Measurements from ENCODE around the gene THEMIS.
"Not testable (repeated sequence)": the region's sequence is repeated elsewhere in the genome, so short reads cannot be mapped to it uniquely, and the experiment has no call there.

The THEMIS gene

DNA sequence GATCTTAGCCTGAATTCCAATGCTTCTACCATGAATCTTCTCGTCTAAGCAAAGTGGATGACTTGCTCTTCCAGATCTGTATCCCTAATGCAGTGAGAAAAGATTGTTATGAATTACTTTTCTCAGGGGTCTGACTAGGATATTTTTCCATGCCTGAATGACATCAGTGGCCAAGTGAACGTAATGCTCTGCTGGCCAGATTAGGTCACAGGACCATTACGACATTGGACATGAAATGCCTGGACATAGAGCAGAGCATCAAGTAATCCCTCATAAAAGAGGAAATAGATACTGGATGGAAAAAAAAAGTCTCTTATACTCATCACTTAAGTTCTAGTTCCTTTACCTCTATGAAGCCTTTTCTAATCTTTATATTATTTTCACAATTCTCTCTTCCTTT is 12.1 kb upstream of the THEMIS start:
- no peak for DNase-seq (ENCODE audit: low spot score)

DNA sequence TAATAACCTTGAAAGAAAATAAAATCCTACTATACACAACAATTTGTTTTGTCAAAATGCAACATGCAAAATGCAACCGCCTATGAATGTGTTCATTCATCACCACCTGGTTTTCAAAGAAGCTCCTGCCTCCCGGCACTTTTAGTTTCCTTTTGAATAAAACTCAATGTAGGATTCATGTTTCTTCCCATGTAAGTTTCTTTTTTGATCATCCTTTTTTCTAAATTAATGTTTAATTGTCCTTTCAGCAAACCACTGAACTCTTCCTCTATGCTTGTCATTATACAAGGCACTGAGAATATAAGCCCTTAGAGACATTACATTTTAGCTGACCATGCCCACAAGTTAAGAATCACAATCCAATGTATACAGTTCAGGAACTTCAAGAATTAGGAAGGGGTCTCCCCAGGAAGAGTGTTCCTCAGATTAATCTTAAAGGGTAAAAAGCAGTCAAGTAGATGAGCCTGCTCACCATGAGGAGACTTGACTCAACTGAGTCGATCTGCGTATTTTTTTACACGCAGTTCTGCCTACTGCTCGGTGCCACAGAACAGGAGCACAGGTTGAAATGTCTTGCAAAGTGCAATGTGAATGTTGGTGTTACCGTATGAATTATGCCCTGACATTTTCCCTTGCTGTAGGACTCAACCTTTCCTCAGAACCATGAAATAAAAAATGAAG is 7.2 kb upstream of the THEMIS start:
- DNase-seq (ENCODE audit: low spot score): no peak

DNA sequence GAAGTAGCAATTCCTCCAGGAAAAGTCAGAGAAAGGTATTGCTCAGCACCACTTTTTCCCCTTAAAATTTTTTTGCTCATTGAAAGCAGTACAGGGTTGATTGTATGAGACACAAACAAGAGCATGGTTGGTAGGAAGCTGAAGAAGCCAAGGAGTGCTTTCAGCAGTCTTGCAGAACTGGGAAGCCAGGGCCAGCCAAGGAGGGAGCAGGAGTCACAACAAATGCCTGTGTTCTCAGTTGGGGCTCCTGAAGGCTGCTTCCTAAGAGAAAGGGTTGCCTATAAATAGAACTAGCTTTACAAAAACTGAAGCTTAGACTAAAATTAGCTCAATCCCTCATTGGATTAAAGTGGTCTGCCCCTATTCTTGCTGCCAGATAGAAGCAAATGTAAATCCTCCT is 3.3 kb upstream of the THEMIS start:
- DNase-seq (ENCODE audit: low spot score): no peak

DNA sequence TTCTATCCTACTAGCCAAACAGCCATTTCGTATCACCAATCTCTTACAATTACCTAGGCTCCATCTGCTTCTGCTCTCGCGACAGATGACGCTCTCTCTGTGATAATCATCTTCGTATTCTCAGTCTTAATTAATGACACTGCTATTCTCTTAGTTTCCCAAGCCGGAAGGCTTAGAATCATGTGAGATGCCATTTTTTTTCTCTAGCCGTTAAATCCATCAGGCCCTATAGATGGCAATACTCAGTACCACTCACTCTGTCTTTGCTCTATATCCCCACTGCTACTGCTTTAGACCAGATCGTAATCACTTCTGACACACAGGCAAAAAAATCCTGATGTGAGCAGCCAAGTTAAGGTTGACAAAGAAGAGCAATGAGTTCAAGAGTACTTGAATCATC is 2.1 kb upstream of the THEMIS start:
- DNase-seq (ENCODE audit: low spot score): no peak

DNA sequence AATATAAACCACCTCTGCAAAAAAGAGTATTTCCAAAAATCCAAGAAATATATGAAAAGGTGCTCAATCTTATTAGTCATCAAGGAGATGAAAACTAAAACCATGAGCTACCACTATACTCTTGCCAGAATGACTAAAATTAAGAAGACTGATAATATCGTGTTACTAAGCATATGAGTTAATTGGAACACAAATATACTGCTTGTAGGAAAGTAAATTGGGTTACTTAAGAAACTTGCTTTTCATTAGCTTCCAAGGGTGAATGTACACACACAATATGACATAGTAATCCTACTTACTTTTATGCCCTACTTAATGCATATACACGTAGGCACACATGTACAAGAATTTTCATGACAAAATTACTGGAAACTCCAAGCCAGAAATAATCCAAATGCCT is 3.4 kb downstream of the THEMIS start:
- DNase-seq (ENCODE audit: low spot score): no peak

DNA sequence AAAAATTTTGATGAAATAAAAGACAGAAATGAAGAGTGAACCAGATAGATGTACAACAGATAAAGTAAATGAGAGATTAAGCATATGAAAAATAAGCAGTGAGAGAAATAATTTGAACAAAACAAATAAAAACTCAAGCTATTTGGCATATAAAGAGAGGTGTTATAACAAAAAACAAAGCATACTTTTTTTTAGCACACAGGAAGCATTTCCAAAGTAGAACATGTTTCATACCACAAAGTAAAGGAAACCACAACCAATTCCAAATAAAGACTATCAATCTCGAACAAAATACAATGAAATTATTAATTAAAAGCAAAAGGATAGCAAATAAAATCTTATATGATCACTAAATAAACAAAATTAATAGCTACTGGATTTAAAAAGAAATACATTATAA is 6.8 kb downstream of the THEMIS start:
- DNase-seq (ENCODE audit: low spot score): no peak

DNA sequence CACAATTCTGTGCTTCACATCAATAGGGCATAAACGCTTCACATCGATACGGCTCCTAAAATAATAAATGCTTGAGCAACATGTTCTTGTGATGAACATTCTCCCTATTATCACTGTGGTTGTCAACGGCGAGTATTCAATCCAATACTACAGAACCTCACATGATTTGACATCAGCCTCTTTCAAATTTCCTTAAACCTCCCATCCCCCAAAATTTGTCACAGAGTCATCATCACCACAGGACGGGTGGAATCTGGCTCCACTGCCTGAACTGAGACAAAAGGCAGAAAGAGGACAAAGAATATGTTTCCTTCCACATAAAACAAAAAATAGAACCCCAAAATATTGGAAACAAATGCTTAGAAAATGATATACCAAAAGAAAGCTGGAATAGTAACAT is 7.3 kb downstream of the THEMIS start:
- no peak for DNase-seq (ENCODE audit: low spot score)

DNA sequence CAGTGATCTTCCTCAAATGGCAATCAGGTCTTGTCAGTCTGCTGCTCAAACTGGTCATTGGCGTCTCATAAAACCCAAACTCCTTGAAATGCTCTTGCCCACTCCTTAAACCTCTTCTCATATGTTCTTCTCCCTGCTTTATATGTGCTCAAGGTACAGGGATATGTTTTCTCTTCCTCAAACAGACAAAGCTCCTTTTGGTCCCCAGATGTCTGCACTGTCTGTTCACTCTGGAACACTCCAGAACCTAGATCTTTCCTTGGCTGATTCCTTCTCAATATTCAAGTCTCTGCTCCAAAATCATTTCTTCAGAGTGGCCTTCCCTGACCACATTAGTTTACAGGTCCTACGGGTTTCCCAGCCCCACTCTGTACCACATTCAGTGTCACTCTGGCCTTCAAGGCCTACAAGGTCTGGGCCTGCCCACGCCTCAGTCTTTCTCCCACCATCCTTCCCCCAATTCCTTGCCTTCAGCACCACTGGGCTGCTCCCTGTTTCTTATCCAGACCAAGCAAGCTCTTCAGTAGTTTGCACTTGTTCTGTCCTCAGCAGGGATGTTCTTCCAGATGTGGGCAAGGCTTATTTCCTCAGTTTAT is 9.0 kb downstream of the THEMIS start:
- no peak for DNase-seq (ENCODE audit: low spot score)

DNA sequence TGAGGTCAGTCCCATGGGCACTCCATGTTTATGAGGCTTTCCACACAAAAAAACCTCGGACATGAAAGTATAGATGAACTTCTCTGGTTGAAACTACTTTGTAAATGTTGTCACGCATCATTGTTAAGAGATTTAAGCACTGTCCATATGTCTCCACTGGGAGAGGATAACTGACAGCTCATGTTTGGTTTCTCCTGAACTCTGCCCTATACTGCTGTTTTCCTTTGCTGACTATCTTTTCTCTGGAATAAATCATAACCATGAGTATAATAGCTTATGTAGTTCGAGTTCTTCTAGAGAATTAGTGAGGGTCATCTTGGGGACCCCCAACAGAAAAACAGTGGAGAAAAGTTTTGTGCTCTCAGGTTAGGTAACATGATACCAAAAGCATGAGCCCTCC is 14.3 kb downstream of the THEMIS start:
- no peak for DNase-seq (ENCODE audit: low spot score)

DNA sequence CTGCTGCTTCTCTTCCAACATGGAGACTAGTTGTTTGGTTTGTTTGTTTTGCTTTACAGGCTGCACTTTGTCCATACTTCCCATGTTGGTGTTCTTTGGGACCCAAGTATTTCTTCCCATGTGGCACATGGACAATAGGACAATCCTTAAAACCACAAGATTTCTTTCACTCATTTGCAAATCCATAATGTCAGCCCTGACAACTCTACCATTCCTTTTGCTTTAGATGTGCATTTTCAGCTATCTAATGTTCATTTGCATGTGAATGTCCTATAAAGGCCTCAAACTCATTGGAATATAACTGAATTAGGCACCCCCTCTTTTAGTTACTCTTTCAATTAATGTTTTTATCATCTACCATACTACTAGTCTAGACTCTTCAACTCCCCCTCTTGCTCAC is 16.7 kb downstream of the THEMIS start:
- DNase-seq (ENCODE audit: low spot score): no peak

DNA sequence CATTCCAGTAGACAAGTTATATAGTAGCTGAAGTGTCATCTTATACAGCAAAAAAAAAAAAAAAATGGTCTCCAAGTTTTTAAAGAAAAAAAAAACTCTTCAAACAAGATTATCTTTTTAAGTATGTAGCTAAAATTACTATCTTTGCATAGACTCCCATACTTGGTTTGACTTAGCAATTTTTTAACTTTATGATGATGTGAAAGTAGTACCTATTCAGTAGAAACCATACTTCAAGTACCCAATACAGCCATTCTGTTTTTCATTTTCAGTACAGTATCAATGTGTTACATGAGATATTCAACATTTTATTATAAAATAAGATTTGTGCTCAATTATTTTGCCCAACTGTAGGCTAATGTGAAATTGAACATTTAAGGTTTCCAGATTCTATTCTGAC is 18.9 kb downstream of the THEMIS start:
- not testable (repeated sequence) for DNase-seq (ENCODE audit: low spot score)

DNA sequence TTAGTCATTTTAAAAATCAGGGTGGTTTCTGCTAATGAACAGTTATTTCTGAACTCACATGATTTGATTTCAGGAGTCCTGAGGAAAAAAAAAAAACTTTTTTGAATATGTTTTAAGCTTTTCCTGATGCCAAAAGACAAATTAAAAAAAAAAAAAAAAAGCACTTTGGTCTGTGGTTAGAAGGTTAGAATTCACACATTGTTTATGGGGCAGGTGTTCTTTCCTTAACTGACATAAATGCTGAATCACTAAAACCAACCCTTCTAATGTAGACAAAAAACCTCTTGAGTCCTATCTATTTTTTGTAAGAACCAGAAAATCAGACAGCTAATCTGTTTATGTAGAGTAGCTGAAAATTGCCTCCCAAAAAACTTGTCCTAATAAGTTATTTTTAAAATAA is 20.4 kb downstream of the THEMIS start:
- no peak for DNase-seq (ENCODE audit: low spot score)

DNA sequence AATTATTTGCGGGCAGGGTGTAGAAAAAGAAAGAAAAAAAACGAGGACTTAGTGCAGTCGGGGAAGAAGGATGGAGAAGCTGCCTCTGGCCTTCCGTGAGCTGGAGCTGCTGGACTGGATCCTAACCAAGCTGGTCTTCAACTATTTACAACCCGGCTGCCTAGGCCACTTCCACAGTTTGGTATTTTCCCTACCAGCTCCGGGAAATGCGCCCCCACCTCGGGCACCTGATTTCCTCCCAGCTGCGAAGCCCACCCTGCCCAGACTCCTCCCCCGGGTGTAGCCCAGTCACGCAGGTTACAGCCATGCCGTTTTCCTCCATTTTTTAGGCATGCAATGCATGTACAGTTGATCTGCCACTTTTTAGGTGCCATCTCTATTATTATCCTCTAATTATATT is 21.2 kb downstream of the THEMIS start:
- DNase-seq (ENCODE audit: low spot score): no peak

DNA sequence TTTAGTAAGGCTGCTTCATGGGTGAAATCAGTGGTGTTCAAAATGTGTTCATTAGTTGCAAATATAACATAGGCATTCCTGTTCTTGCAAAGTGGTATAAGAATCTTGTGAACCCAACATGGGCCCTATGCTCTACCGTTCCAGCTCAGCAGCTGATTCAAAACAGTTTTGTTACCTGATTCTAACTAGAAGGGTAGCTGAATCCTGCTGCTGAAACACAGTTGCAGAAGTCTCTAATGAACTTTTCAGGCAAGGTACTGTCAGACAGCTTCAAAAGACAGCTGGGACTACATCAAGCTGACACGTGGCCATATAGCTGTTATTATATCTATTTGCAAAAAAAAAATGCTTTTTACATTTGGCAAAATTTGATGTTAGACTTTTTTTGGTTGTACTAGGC is 22.7 kb downstream of the THEMIS start:
- no peak for DNase-seq (ENCODE audit: low spot score)

DNA sequence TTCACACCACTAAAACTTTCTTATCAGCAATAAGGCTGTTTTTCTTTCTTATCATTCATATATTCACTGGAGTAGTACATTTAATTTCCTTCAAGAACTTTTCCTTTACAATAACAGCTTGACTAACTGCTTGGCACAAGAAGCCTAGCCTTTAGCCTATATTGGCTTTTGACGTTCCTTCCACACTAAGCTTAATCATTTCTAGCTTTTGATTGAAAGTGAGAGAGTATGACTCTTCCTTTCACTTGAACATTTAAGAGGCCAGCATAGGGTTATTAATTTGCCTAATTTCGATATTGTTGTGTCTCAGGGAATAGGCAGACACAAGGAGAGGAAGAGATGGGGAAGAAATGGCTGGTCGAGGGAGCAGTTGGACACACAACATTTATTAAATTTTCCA is 23.6 kb downstream of the THEMIS start:
- no peak for DNase-seq (ENCODE audit: low spot score)

DNA sequence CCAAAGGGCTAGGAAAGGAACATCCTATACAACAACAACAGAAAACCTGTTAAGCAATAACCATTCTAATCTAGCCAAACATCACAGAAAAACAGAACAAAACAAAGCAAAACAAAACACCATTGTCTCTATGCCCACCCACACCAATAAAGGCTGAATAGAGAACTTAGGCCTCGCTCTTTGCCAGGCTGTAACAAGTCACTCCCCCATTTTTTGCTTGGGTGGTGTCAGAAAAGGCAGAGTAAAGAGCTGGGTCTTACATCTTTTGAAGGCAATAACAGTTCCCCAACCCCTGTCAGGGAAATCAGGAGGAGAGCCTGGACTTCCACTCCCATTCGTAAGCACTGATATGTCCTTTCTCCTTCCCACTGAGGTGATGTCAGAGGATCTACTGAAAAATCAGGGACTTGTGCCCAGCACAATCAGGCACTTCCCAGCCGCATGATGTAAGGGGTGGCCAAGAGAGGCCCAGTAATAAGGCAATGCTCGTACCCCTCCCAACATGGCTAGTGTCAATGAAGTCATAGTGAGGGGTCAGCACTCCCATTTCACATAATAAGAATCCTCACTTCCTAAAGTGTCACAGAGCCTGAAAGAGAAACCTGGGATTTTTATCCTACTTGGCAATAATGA is 31.0 kb downstream of the THEMIS start:
- DNase-seq (ENCODE audit: low spot score): no peak

DNA sequence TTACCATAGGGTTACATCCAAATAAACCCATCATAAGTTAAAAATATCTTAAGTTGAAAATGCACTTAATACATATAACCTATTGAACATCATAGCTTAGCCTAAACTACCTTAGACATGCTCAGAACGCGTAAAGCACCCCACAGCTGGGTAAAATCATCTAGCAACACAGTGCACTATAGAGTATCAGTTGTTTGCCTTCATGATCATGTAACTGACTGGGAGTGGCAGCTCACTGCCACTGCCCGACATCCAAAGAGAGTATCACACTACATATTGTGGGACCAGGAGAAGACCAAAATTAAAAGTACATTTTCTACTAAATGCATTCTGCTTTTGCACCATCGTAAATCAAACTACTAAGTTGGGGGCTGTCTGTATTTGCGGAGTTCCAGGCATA is 31.7 kb downstream of the THEMIS start:
- DNase-seq (ENCODE audit: low spot score): no peak

DNA sequence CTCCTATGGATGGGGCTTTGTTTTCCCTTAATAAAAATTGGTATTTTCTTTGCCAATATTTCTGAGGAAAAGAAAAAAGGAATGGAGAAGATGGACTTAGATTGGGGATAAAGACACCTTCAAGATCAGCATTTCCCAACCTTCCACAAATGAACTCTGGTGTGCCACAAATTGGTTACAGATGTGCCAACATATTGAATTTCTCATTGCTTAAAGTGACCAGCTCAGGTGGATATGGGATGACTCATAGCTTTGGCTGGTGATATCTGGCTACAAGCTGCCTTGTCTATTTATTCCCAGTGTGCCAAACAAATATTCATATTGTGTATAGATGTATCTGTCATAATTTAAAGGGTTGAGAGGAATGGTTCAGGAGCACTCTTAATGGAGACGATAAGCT is 32.5 kb downstream of the THEMIS start:
- no peak for DNase-seq (ENCODE audit: low spot score)

DNA sequence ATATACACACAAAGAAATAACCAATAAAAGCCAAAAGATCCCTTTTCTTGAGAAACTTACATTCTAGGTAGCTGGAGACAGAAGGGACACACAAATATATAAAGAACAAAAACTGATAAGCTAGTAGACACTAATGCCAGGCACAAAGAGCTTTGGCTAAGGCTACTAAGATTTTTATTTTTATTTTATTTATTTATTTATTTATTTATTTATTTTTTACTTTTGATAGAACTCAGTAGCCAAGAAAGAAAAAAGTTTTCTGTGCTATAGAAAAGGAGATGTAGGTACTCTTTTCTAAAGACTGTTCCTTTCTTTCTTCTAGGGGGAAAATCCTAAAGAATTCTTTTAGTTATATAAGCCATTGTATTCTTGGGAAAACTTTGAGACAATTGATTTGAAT is 34.1 kb downstream of the THEMIS start:
- no peak for DNase-seq (ENCODE audit: low spot score)

DNA sequence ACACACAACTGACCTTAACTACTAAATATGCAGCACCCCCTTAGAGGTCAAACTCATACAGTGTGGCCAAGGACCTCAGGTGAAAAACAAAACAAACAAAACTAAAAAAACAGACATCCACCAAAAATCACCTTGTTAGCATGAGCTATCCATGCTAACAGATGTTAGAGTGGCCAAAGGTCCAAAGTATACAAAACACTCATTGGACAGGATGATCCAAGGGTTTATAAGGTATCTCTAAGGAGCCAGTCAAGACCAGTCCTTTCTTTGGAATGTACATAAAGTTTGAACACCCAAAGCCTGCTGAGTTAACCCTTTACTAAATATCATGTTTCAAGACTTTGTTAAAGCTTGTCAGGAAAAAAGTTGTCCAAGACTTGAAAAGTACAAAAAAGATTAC is 35.8 kb downstream of the THEMIS start:
- DNase-seq (ENCODE audit: low spot score): no peak

DNA sequence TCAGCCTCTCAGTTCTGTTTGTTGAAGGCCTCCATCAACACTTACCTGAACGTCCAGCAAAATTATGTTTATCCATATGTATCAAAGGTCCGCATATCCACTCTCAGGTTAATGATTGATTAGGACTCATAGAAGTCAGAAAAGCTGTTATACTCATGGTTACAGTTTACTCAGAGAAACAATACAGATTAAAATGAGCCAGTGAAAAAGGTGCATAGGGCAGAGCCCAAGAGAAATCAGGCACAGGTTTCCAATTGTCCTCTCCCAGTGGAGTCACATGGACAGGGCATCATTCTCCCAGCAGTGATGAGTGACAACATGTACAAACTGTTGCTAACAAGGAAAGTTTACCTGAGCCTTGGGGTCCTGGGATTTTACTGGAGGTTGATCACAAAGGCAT is 36.2 kb downstream of the THEMIS start:
- no peak for DNase-seq (ENCODE audit: low spot score)

DNA sequence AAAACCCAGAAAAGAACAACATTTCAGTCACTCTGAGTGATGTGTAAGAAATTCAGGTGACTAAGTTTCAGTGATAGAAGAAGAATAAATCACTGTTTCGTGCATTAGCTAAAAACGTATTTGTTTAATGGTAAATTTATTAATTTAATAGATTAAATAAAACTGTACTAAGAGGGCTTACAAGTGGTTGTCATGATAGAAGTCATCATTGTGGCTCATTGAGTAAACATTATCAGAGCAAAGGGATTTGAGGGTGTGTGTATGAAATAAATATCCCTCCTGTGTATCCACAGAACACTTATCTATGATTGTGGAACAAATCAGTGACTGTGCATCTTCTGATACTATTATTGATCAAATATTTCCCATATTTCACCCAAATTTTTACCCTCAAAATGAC is 40.1 kb downstream of the THEMIS start:
- no peak for DNase-seq (ENCODE audit: low spot score)

DNA sequence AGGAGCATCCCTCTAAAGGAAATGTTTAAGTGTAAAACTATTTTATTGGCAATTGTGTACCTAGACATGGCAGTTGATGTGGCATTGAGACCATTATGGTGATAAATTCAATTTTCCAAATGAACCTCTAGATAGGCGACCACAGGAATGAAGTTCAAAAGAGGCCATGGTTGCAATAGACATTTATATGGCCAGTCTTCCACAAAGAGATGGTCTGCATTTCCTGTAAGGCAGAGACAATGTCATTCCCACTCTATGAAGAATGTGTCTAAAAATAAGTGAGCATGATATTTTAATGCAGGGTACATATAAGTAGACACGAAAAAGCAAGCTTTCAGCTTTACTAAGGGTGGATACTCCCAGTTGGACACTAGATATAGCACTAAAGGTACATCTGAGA is 40.9 kb downstream of the THEMIS start:
- DNase-seq (ENCODE audit: low spot score): no peak

All from left forelimb (tissue), 1 donor.